Measurements from ENCODE around the gene ATP6AP1.

DNA sequence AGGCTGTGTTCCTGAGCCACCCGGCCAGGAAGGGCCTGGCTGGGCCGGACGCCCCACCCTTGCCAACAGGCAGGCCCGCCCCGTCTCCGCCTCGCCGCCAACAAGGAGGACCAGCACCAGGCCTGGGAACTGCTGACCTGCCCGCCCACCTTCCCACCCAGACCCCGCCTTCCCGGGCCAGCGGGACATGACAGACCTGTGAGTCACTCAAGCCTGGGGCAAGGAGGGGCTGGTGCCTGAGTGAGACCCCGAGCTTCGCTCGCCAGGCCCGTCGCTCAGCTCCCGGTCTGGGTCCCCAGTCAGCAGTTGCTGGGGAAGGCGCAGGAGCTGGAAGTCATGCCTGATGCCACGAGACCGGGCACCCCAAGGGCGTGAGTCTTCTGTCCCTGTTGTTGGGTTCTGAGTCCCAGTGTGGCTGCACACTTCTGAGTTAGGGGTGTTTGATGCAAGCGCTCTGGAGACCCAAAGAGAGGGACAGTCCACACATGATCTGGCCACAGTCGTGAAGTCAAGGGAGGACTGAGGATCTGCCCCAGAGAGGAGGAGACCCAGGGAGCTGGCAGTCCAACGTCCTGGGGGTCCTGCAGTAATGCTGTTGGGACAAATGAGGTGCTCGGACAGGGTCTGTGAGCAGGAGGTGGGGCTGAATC, 19.1 kb upstream of the ATP6AP1 start, which contains the start of gene DNASE1L1:
- TF ChIP-seq CTCF (optimal IDR thresholded peaks at IDR 0.05 in 1 of 3, IDR thresholded peaks at IDR 0.05 in 1 of 3, conservative IDR thresholded peaks at IDR 0.05 in 1 of 3; ENCODE audit: extremely low read depth in 1 of 3, insufficient read depth in 2 of 3, low read length in 3 of 3) (no peak), EZH2 (IDR thresholded peaks at IDR 0.05; ENCODE audit: low read length) (no peak)

Data from keratinocyte (primary cell).